ENCODE measurements around the gene E2F4. TPM values are rescaled to one million over a fixed set of nuclear protein-coding genes. Genes with fewer than 3 reads are reported as not detected.
A peak's percentile ranks its signal among the peaks of the same experiment; 100 is the strongest.

E2F4 gene
- total and polyA plus RNA-seq, 9 of the 15 experiments (the other 6 are each of a cell fraction or from before 2014, with no cell fraction given): 9.7 to 139 (median 106) TPM

DNA sequence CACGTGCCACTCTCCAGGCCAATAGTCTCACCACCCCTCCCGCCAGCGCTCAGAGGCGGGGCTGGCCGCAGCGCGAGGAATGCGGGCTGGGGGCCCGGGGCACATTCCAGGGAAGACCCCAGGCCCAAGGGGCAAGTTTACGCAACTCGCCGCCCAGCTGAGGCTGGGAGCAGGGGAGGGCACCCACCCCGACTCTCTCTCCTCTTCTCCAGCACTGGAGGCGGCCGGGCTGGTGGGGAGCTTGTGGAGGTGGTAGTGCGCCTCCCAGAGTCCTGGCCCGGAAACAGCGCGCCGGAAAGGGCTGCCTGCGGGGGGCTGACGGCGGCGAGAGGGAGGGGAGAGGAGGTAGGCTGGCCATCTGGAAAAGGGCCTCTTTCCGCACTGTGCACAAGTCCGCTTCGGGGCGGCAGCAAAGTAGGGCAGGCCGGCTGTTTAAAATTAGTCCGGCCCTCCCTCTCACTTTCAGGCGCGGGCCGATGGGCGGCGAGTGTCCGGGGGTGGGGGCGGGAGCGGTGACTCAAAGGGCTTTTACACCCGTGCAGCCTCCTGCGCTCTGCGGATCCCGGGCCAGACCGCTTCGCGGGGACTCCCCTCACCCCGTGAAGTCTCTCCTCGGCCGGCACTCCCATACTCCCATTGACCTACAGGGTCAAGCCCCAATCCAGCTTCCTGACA, 54.3 kb downstream of the E2F4 start (continued):
- TF ChIP-seq JUND (IDR thresholded peaks at IDR 0.05; ENCODE audit: borderline replicate concordance, low read depth, low read length): peak; percentile 22; the same call in 1 of the 2 replicates
- no peak for TF ChIP-seq JUND (tag; IDR thresholded peaks at IDR 0.05; ENCODE audit: borderline replicate concordance, low read depth, low read length)
- TF ChIP-seq HLTF (IDR thresholded peaks at IDR 0.05): no peak
- peak; percentile 66 for TF ChIP-seq RNF2 (IDR thresholded peaks at IDR 0.05)
- 0 out of 2 replicates have a peak, but pooled peaks have one; percentile 19 for TF ChIP-seq CREM (IDR thresholded peaks at IDR 0.05; ENCODE audit: low read depth)
- TF ChIP-seq ZNF589 (CRISPR knock-in tag; IDR thresholded peaks at IDR 0.05; ENCODE audit: low read depth): peak; percentile 59; the same call in 1 of the 2 replicates
- TF ChIP-seq USF1 (CRISPR knock-in tag; IDR thresholded peaks at IDR 0.05): peak; percentile 94
- TF ChIP-seq POLR2A (conservative IDR thresholded peaks at IDR 0.05): peak; percentile 72
- TF ChIP-seq, protein P1, sequence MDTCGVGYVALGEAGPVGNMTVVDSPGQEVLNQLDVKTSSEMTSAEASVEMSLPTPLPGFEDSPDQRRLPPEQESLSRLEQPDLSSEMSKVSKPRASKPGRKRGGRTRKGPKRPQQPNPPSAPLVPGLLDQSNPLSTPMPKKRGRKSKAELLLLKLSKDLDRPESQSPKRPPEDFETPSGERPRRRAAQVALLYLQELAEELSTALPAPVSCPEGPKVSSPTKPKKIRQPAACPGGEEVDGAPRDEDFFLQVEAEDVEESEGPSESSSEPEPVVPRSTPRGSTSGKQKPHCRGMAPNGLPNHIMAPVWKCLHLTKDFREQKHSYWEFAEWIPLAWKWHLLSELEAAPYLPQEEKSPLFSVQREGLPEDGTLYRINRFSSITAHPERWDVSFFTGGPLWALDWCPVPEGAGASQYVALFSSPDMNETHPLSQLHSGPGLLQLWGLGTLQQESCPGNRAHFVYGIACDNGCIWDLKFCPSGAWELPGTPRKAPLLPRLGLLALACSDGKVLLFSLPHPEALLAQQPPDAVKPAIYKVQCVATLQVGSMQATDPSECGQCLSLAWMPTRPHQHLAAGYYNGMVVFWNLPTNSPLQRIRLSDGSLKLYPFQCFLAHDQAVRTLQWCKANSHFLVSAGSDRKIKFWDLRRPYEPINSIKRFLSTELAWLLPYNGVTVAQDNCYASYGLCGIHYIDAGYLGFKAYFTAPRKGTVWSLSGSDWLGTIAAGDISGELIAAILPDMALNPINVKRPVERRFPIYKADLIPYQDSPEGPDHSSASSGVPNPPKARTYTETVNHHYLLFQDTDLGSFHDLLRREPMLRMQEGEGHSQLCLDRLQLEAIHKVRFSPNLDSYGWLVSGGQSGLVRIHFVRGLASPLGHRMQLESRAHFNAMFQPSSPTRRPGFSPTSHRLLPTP (IDR thresholded peaks at IDR 0.05; ENCODE audit: borderline replicate concordance, extremely low read depth, insufficient read length): no peak
- TF ChIP-seq MCM3 (IDR thresholded peaks at IDR 0.05): no peak
- TF ChIP-seq GABPB1 (CRISPR knock-in tag; IDR thresholded peaks at IDR 0.05): peak; percentile 81
- peak; percentile 64 for TF ChIP-seq PHF20 (IDR thresholded peaks at IDR 0.05; ENCODE audit: partially characterized antibody)
- TF ChIP-seq ILF3 (IDR thresholded peaks at IDR 0.05; ENCODE audit: borderline replicate concordance): no peak
- peak; percentile 91 for TF ChIP-seq ETV5 (CRISPR knock-in tag; IDR thresholded peaks at IDR 0.05; ENCODE audit: low read depth)
- TF ChIP-seq DIDO1 (tag; IDR thresholded peaks at IDR 0.05; ENCODE audit: low read depth): no peak
- TF ChIP-seq, protein P2, sequence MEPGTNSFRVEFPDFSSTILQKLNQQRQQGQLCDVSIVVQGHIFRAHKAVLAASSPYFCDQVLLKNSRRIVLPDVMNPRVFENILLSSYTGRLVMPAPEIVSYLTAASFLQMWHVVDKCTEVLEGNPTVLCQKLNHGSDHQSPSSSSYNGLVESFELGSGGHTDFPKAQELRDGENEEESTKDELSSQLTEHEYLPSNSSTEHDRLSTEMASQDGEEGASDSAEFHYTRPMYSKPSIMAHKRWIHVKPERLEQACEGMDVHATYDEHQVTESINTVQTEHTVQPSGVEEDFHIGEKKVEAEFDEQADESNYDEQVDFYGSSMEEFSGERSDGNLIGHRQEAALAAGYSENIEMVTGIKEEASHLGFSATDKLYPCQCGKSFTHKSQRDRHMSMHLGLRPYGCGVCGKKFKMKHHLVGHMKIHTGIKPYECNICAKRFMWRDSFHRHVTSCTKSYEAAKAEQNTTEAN (CRISPR knock-in tag; IDR thresholded peaks at IDR 0.05): 0 out of 2 replicates have a peak, but pooled peaks have one; percentile 47
- TF ChIP-seq ZNF263 (CRISPR knock-in tag; IDR thresholded peaks at IDR 0.05; ENCODE audit: borderline replicate concordance): 0 out of 2 replicates have a peak, but pooled peaks have one; percentile 52
- TF ChIP-seq BRF2 (IDR thresholded peaks at IDR 0.05; ENCODE audit: borderline replicate concordance, insufficient read depth, insufficient read length): no peak
- TF ChIP-seq TAF15 (IDR thresholded peaks at IDR 0.05; ENCODE audit: low read depth, low read length): no peak
- no peak for TF ChIP-seq HSF4 (CRISPR knock-in tag; IDR thresholded peaks at IDR 0.05; ENCODE audit: borderline replicate concordance)
- no peak for TF ChIP-seq HNRNPUL1 (IDR thresholded peaks at IDR 0.05; ENCODE audit: low read length)
- peak; percentile 90 for TF ChIP-seq RBFOX2 (IDR thresholded peaks at IDR 0.05; ENCODE audit: low read depth, low read length)
- TF ChIP-seq SMC3 (conservative IDR thresholded peaks at IDR 0.05; ENCODE audit: insufficient read depth, low read depth, low read length): no peak
- peak; percentile 41 for TF ChIP-seq CCNT2 (IDR thresholded peaks at IDR 0.05; ENCODE audit: borderline replicate concordance, extremely low read depth, insufficient read length, low read depth, low read length)
